ENCODE data around the gene APOBEC2.

The APOBEC2 gene

DNA sequence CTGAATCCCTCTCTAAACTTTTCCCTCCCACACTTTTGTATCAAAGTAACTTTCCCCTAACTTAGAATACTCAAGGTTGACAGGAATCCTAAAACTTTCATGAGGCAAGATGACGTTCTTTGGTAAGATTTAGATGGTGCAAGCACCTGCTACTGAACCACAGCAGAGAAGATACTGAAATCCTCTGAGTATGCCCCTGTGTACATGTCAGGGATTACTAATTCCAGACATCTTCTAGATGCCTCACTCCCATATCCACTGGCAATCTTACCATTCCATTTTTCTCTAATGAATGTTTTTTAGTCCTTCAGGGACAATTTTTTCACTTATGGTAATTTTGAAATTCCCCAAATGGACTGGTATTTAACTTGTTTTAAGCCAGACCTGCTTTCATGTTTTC, 9.1 kb downstream of the APOBEC2 start:
- DNase-seq, result no peak

GRCh38 chr6:41063884-41064285, 10.9 kb downstream of the APOBEC2 start:
- no peak for DNase-seq

DNA sequence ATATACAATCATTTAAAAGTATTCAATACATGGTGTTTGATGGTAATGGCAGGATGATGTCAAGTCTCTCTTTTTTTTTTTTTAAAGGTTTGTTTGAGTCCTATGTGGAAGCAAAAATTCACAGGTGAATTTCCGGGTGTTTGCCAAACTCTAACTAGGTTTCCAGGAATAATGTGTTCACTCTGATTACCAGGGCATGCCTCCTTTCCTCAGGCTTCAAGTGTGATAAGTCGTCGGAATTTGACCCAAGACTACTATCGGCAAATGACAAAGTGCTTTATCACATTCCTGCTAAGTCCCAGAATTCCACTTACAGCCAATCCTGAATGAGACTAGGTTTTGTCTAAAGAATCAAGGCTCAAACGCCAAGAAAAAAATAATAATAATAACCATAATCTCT, 11.8 kb downstream of the APOBEC2 start:
- DNase-seq, result no peak

GRCh38 chr6:41065550-41066026, 12.6 kb downstream of the APOBEC2 start:
- no peak for DNase-seq

DNA sequence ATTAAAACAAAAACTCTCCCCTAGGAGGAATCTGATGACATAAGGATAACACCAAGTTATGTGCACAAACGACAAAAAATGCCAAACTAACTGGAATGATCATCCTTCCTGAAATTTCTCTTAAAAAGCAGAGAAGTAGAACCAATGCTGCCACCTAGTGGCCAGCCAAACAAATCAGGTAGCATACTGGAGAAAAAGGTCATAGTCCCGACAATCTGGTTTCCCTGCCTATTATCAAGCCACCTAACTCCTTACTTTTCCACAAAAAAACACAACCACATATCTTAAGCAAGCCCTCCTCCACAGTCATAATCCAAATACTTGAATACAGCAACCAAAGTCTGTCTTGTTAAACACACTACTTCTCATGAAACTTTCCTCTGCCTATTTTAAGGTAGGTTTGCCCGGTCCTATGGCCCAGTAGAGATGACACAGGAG, 13.9 kb downstream of the APOBEC2 start:
- peak; percentile 88 for DNase-seq

DNA sequence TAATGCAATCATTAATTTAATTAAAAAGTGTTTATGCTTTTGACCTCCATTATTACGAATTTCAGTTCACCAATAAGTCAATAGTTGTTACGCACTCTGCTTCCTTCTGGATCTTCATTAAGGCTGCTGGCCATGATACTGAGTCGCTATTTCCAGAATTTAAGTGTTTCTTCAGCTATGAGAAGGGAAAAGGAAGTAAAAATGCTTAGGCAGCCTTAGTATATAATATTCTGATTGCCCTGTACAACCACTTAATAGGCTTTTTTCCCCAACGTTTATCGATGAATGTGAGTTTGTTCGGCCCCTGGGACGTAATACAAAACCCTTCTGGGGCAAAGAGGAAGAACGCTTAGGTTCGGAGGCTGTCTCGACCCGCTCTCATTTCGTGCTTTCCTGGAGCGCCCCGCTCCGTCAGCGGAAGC, 18.5 kb downstream of the APOBEC2 start:
- no peak for DNase-seq

DNA sequence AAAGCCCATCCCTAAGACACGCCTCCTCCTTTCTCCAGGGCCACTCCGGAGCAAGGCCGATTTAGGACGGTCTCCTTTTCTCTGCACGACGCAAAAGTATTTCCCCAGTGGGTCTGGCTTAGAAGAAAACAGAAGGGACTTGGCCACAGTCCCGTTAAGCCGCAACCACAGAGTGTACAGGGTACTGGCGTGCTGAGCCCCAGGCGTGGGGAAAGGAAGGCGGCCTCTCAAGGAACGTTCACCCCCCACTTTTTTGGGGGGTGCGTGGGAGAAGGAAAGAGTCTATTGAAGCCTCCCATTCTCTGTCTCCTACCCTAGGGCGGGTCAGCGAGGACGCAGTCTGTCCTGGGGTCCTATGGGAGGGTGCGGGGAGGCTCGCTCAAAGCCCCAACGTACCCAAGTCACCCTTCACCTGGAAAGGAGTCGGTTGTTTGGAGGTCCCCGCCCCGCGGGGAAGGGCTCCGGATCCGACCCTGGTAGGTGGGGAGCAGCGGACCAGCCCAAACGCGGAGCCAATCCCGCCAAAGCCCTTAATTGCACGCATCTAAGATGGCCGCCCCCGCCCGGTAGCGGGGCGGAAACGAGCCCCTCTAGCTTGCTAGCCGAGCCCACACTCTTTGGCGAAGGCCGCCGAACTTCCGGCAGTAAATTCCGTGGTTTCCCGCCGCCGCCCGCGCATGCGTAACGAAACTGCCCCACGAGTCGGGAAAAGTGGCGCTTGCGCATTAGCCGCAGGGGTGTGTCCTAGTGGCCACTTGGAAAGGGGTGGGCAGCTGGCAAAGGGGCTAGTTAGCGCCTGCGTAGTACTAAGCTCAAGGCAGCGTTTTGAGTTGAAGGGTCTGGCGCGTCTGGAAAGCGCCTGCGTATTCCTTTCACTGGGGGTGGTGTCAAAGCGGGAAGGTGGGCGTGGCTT, 19.2 kb downstream of the APOBEC2 start, which contains the start of gene OARD1:
OARD1 (minus strand) TSS at position 434 of the 913 bp plus-strand sequence. CDS start 722 bp downstream, outside the sequence.
- peak; percentile 100 for DNase-seq

DNA sequence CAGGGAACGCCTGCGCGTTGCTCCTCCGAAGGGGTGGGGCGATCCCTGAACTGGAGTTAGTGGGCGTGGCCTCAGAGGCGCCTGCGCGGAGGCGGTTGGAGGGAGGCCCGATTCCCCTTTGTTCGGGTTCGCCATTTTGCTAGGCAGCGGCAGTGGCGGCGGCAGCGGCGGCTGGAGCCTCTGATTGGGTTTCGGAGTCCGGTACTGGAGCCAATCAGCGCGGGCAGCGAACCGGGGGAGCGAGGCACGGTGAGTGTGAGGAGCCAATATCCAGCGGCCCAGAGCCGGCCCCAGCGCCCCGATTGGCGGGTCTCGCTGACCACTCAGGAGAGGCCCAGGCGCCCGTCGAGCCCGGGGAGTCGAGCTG, 19.8 kb downstream of the APOBEC2 start, which contains the start of gene NFYA:
NFYA (plus strand) TSS at position 139 of the 367 bp plus-strand sequence. CDS start 6,116 bp downstream, outside the sequence.
- no peak for DNase-seq

DNA sequence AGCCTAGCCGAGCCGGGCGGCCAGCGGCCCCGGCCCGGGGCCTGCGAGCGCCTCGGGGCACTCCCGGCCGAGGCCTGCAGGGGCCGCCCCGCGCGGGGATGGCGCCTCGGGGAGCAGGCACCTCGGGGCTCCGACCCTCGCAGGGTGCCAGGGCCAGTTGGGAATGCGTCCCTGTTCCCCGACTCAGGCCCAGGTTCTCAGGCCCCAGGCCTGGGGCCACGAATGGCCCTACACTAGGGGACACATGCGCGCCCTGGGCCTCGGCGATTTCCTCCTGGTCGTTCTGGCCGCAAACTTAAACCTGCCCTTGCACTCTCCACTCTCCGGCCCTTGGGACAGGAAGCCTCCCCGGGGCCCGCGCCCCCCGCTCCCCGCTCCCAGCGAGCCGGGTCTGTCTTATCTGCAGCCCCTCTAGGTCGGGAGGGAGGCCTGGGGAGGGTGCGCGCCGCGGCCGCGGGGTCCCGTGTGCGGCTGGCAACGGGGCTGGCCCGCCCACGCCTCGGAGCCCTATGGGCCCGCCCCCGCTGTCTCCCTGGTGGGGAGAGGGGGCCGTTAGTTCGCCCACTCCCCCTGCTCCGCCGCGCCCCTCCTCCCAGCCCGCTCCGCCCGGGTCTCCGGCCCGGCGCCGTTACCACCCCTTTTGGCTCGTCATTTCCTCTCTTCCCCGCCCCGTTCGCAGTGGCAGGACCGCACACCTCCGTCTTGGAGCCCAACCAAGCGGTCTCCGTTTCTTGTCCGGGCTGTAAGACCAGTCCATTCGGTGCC, 20.4 kb downstream of the APOBEC2 start:
- DNase-seq, result peak; percentile 96

- DNase-seq, result peak; percentile 36
Measured at GRCh38 chr6:41073968-41074691, 21.1 kb downstream of the APOBEC2 start.

GRCh38 chr6:41074692-41075436, 21.9 kb downstream of the APOBEC2 start:
- DNase-seq, result no peak

GRCh38 chr6:41075651-41076626, 22.9 kb downstream of the APOBEC2 start:
- DNase-seq, result peak; percentile 53

- no peak for DNase-seq
Measured at GRCh38 chr6:41077536-41077935, 24.5 kb downstream of the APOBEC2 start.

GRCh38 chr6:41078101-41078500, 25.1 kb downstream of the APOBEC2 start:
- no peak for DNase-seq

GRCh38 chr6:41079080-41079479, 26.1 kb downstream of the APOBEC2 start:
- DNase-seq, result no peak

- DNase-seq, result no peak
Measured at GRCh38 chr6:41080621-41081020, 27.6 kb downstream of the APOBEC2 start.

DNA sequence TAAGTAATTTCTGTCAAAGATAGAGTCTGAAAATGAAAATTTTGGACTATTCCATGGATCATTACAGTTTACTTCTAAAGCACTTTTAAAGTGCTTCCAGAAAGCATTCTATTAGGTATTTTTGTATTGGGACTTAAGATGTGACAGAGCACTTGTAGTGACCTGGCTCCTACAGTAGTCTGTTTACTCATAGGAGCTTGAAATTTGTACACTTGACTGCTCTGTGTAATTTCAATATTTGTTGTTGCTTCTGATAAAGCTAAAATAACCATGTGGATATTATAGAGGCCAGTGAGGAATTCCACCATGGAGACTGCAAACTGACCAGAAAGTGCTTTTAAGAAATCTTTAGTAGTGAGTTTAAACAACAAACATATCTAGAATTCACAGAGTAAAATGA, 30.1 kb downstream of the APOBEC2 start:
- no peak for DNase-seq

GRCh38 chr6:41085182-41085581, 32.2 kb downstream of the APOBEC2 start:
- no peak for DNase-seq

GRCh38 chr6:41088451-41088850, 35.4 kb downstream of the APOBEC2 start:
- DNase-seq, result no peak

DNA sequence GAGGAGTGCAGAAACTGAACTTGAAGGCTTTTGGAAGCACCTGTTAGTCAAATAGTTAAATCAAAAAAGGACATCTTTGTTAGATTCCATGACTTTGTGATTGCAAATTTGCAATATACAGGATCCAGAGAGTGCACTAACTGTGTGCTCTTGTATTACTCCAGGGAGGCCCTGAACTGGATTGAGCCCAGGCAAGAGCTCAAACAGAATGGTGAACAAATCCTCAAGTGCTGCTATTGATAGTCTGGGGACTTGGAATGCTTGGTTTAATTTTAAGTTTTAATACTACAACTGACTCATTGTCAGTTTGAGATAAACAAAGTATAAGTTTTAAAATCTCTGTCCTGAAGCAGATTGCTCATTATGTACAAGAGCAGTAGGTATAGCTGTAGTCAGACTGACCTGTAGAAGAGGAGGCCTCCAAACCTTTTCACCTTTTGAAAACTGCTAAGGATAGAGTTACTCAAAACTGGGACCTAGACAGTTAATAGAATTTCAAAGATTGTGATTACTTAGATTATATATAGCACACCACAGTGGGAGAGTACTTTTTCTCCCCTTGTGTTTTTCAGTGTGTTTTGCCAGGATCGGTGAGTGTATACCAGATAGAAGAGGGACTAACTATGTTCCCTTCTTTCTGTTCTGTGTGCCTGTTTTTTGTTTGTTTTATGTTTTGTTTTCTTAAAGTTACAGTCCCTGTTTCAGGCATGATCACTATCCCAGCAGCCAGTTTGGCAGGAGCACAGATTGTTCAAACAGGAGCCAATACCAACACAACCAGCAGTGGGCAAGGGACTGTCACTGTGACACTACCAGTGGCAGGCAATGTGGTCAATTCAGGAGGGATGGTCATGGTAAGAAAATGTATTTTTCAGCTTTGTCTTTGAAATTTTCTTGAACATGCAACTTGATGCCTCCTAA, 38.1 kb downstream of the APOBEC2 start:
- DNase-seq, result no peak

All from hematopoietic multipotent progenitor cell treated with erythropoietin and hydrocortisone succinate and interleukin-3 and kit ligand, for 4 days (in vitro differentiated cells).